Measurements from ENCODE around the gene SRD5A3.
"Not testable (repeated sequence)": the region's sequence is repeated elsewhere in the genome, so short reads cannot be mapped to it uniquely, and the experiment has no call there.

SRD5A3 gene

GRCh38 chr4:55346851-55347255 lies 811 bp downstream of the SRD5A3 start:
- DNase-seq (ENCODE audit: low read depth, low spot score), result no peak

GRCh38 chr4:55347610-55348228 lies 1.7 kb downstream of the SRD5A3 start:
- DNase-seq (ENCODE audit: low read depth, low spot score), result no peak

GRCh38 chr4:55348466-55348865 lies 2.4 kb downstream of the SRD5A3 start:
- no peak for DNase-seq (ENCODE audit: low read depth, low spot score)

- not testable (repeated sequence) for DNase-seq (ENCODE audit: low read depth, low spot score)
Measured at GRCh38 chr4:55350870-55351269, 4.8 kb downstream of the SRD5A3 start.

GRCh38 chr4:55351824-55352223 lies 5.8 kb downstream of the SRD5A3 start:
- DNase-seq (ENCODE audit: low read depth, low spot score), result no peak

GRCh38 chr4:55352726-55353125 lies 6.7 kb downstream of the SRD5A3 start:
- DNase-seq (ENCODE audit: low read depth, low spot score), result no peak

- not testable (repeated sequence) for DNase-seq (ENCODE audit: low read depth, low spot score)
Measured at GRCh38 chr4:55353228-55353747, 7.2 kb downstream of the SRD5A3 start.

- DNase-seq (ENCODE audit: low read depth, low spot score), result no peak
Measured at GRCh38 chr4:55354648-55355047, 8.6 kb downstream of the SRD5A3 start.

- DNase-seq (ENCODE audit: low read depth, low spot score), result no peak
Measured at GRCh38 chr4:55355555-55355954, 9.5 kb downstream of the SRD5A3 start.

GRCh38 chr4:55356991-55357461 lies 11.0 kb downstream of the SRD5A3 start:
- DNase-seq (ENCODE audit: low read depth, low spot score), result no peak

GRCh38 chr4:55358246-55358645 lies 12.2 kb downstream of the SRD5A3 start:
- DNase-seq (ENCODE audit: low read depth, low spot score), result no peak

- no peak for DNase-seq (ENCODE audit: low read depth, low spot score)
Measured at GRCh38 chr4:55358668-55359067, 12.6 kb downstream of the SRD5A3 start.

GRCh38 chr4:55359397-55359916 lies 13.4 kb downstream of the SRD5A3 start:
- no peak for DNase-seq (ENCODE audit: low read depth, low spot score)

GRCh38 chr4:55362938-55363337 lies 16.9 kb downstream of the SRD5A3 start:
- DNase-seq (ENCODE audit: low read depth, low spot score), result not testable (repeated sequence)

- DNase-seq (ENCODE audit: low read depth, low spot score), result no peak
Measured at GRCh38 chr4:55363691-55364351, 17.8 kb downstream of the SRD5A3 start.

- no peak for DNase-seq (ENCODE audit: low read depth, low spot score)
Measured at GRCh38 chr4:55364691-55365344, 18.8 kb downstream of the SRD5A3 start.

GRCh38 chr4:55365345-55365728 lies 19.3 kb downstream of the SRD5A3 start:
- DNase-seq (ENCODE audit: low read depth, low spot score), result no peak

- DNase-seq (ENCODE audit: low read depth, low spot score), result no peak
Measured at GRCh38 chr4:55366621-55367020, 20.6 kb downstream of the SRD5A3 start.

- no peak for DNase-seq (ENCODE audit: low read depth, low spot score)
Measured at GRCh38 chr4:55367084-55367722, 21.2 kb downstream of the SRD5A3 start.

GRCh38 chr4:55369968-55370367 lies 23.9 kb downstream of the SRD5A3 start:
- DNase-seq (ENCODE audit: low read depth, low spot score), result no peak

GRCh38 chr4:55372259-55372658 lies 26.2 kb downstream of the SRD5A3 start:
- no peak for DNase-seq (ENCODE audit: low read depth, low spot score)

- DNase-seq (ENCODE audit: low read depth, low spot score), result no peak
Measured at GRCh38 chr4:55373461-55373860, 27.4 kb downstream of the SRD5A3 start.
